Coronary artery (tissue), 2 donors: ENCODE data around the gene UCKL1.
"Not testable (repeated sequence)": the region's sequence is repeated elsewhere in the genome, so short reads cannot be mapped to it uniquely, and the experiment has no call there.

ENCODE experiments used
- DNase-seq: peaks from one replicate; pipeline ENCODE4 v3.0.0-alpha.2; 2017; ENCODE audit warnings: low spot score
- H3K27ac ChIP-seq, 2 donors: fragments of 200-600 bp; sonication (generic); one replicate each; pipeline ENCODE4 v1.5.1; 2016 to 2019
- H3K4me3 ChIP-seq: fragments of 200-600 bp; sonication (generic); 2 replicates; pipeline ENCODE4 v1.5.1; 2016; ENCODE audit warnings: mild to moderate bottlenecking, moderate library complexity
- CTCF ChIP-seq: fragments of 200-600 bp; sonication (generic); IDR thresholded peaks from one replicate; pipeline ENCODE4 v1.5.1; 2019; ENCODE audit warnings: antibody characterized with exemption

The UCKL1 gene

GRCh38 chr20:63933646-63934045 is 22.6 kb downstream of the UCKL1 start:
- Histone ChIP-seq H3K4me3 (no peak overlapping the region), H3K27ac (no peak overlapping the region)
- DNase-seq, result no peak
- no peak for TF ChIP-seq CTCF

GRCh38 chr20:63932606-63933160 is 23.5 kb downstream of the UCKL1 start:
- no peak for TF ChIP-seq CTCF
- no peak for DNase-seq
- H3K27ac ChIP-seq, result no peak overlapping the region
- H3K4me3 ChIP-seq, result no peak overlapping the region

- DNase-seq, result no peak
- no peak overlapping the region for H3K4me3 ChIP-seq
- H3K27ac ChIP-seq, result no peak overlapping the region
- no peak for TF ChIP-seq CTCF
Measured at GRCh38 chr20:63931735-63932134, 24.5 kb downstream of the UCKL1 start.

- Histone ChIP-seq H3K4me3 (no peak overlapping the region), H3K27ac (no peak overlapping the region)
- no peak for TF ChIP-seq CTCF
- DNase-seq, result no peak
Measured at GRCh38 chr20:63930971-63931553, 25.2 kb downstream of the UCKL1 start.

GRCh38 chr20:63929473-63929883 is 26.7 kb downstream of the UCKL1 start:
- DNase-seq, H3K4me3 ChIP-seq, H3K27ac ChIP-seq: not testable (repeated sequence)

- DNase-seq, result no peak
- TF ChIP-seq CTCF, result no peak
- H3K27ac ChIP-seq, result no peak overlapping the region
Measured at GRCh38 chr20:63929071-63929470, 27.1 kb downstream of the UCKL1 start.

GRCh38 chr20:63926298-63926697 is 29.9 kb downstream of the UCKL1 start:
- Histone ChIP-seq H3K27ac (no peak overlapping the region), H3K4me3 (no peak overlapping the region)
- TF ChIP-seq CTCF, result no peak
- DNase-seq, result no peak

More at GRCh38 chr20:63929071-63929470, 27.1 kb downstream of the UCKL1 start:
- no peak overlapping the region for H3K4me3 ChIP-seq
